H9 (cell line): ENCODE results near the gene CD79A. TPM values are rescaled to one million over a fixed set of nuclear protein-coding genes. Genes with fewer than 3 reads are reported as not detected.

Experiments
- DNase-seq: peaks from one replicate; pipeline ENCODE4 v3.0.0-alpha.2; 2017
- H2AFZ ChIP-seq: one replicate; pipeline ENCODE4 v1.6.1; 2013; ENCODE audit warnings: mild to moderate bottlenecking, low read length, control low read depth, moderate library complexity
- H2AK5ac ChIP-seq: 2 replicates; pipeline ENCODE4 v1.6.1; 2013; ENCODE audit warnings: low read length, control low read depth, mixed read lengths; ENCODE audit not compliant: insufficient read length
- H2BK120ac ChIP-seq: one replicate; pipeline ENCODE4 v1.6.1; 2013; ENCODE audit warnings: low read depth, mild to moderate bottlenecking, low read length, control low read depth, inconsistent platforms; ENCODE audit not compliant: poor library complexity, severe bottlenecking
- H2BK12ac ChIP-seq: 2 replicates; pipeline ENCODE4 v1.6.1; 2013; ENCODE audit warnings: low read length, control low read depth, mixed read lengths, low read depth; ENCODE audit not compliant: insufficient read length
- H2BK15ac ChIP-seq: 2 replicates; pipeline ENCODE4 v1.6.1; 2013; ENCODE audit warnings: low read depth, low read length, control low read depth
- H2BK20ac ChIP-seq: one replicate; pipeline ENCODE4 v1.6.1; 2013; ENCODE audit warnings: low read depth, mild to moderate bottlenecking, low read length, control low read depth, inconsistent platforms; ENCODE audit not compliant: poor library complexity, severe bottlenecking
- H2BK5ac ChIP-seq: 2 replicates; pipeline ENCODE4 v1.6.1; 2013; ENCODE audit warnings: low read length, control low read depth, mixed read lengths; ENCODE audit not compliant: insufficient read length
- H3K14ac ChIP-seq: 2 replicates; pipeline ENCODE4 v1.6.1; 2013; ENCODE audit warnings: low read length, control low read depth; ENCODE audit not compliant: insufficient read depth
- H3K18ac ChIP-seq: 2 replicates; pipeline ENCODE4 v1.6.1; 2013; ENCODE audit warnings: low read depth, mild to moderate bottlenecking, mixed read lengths, low read length, control low read depth; ENCODE audit not compliant: insufficient read length
- H3K23ac ChIP-seq: 2 replicates; pipeline ENCODE4 v1.6.1; 2013; ENCODE audit warnings: low read length, control low read depth, mixed read lengths, low read depth; ENCODE audit not compliant: insufficient read length
- H3K23me2 ChIP-seq: 2 replicates; pipeline ENCODE4 v1.6.1; 2013; ENCODE audit warnings: low read depth, mild to moderate bottlenecking, mixed read lengths, low read length, control low read depth; ENCODE audit not compliant: insufficient read length, poor library complexity, severe bottlenecking
- H3K27ac ChIP-seq: 2 replicates; pipeline ENCODE4 v1.5.1; 2013; ENCODE audit warnings: low read length, control low read depth, mixed read lengths, low read depth; ENCODE audit not compliant: insufficient read length
- H3K27me3 ChIP-seq: 2 replicates; pipeline ENCODE4 v1.6.1; 2013; ENCODE audit warnings: low read length, control low read depth, inconsistent platforms; ENCODE audit not compliant: insufficient read depth
- H3K4ac ChIP-seq: 2 replicates; pipeline ENCODE4 v1.6.1; 2013; ENCODE audit warnings: low read depth, mild to moderate bottlenecking, control low read depth, inconsistent platforms, low read length, moderate library complexity
- H3K4me1 ChIP-seq: 2 replicates; pipeline ENCODE4 v1.6.1; 2013; ENCODE audit warnings: low read length, control low read depth, inconsistent platforms; ENCODE audit not compliant: insufficient read depth
- H3K4me2 ChIP-seq: 2 replicates; pipeline ENCODE4 v1.6.1; 2013; ENCODE audit warnings: low read length, control low read depth, mixed read lengths; ENCODE audit not compliant: insufficient read length, insufficient read depth
- H3K56ac ChIP-seq: 2 replicates; pipeline ENCODE4 v1.6.1; 2013; ENCODE audit warnings: low read depth, mild to moderate bottlenecking, mixed read lengths, low read length, control low read depth; ENCODE audit not compliant: insufficient read length
- H3K79me1 ChIP-seq: 2 replicates; pipeline ENCODE4 v1.6.1; 2013; ENCODE audit warnings: low read depth, mild to moderate bottlenecking, moderate library complexity, low read length, control low read depth, inconsistent platforms; ENCODE audit not compliant: insufficient read depth, poor library complexity, severe bottlenecking
- H3K79me2 ChIP-seq: 2 replicates; pipeline ENCODE4 v1.6.1; 2013; ENCODE audit warnings: low read length, control low read depth, inconsistent platforms; ENCODE audit not compliant: insufficient read depth
- H3K9ac ChIP-seq: 2 replicates; pipeline ENCODE4 v1.6.1; 2013; ENCODE audit warnings: low read length, control low read depth, mixed read lengths; ENCODE audit not compliant: insufficient read length; ENCODE audit errors: extremely low read depth
- H3K9me3 ChIP-seq: one replicate; pipeline ENCODE4 v1.6.1; 2013; ENCODE audit warnings: low read depth, low read length, inconsistent platforms; ENCODE audit not compliant: control insufficient read depth
- H3T11ph ChIP-seq: one replicate; pipeline ENCODE4 v1.6.1; 2013; ENCODE audit warnings: mild to moderate bottlenecking, low read length, control low read depth, inconsistent platforms
- H4K20me1 ChIP-seq: one replicate; pipeline ENCODE4 v1.6.1; 2013; ENCODE audit not compliant: control insufficient read depth, insufficient read length, insufficient read depth
- H4K5ac ChIP-seq: 2 replicates; pipeline ENCODE4 v1.6.1; 2013; ENCODE audit warnings: low read depth, mild to moderate bottlenecking, mixed read lengths, low read length, control low read depth; ENCODE audit not compliant: insufficient read length
- H4K8ac ChIP-seq: replicated peaks from 2 replicates; pipeline ENCODE4 v1.6.1; 2013; ENCODE audit warnings: low read length, control low read depth, mixed read lengths, low read depth; ENCODE audit not compliant: insufficient read length
- H4K91ac ChIP-seq: 2 replicates; pipeline ENCODE4 v1.6.1; 2013; ENCODE audit warnings: low read depth, mild to moderate bottlenecking, moderate library complexity, mixed read lengths, low read length, control low read depth; ENCODE audit not compliant: insufficient read length
- H3K27ac Mint-ChIP-seq, 3 experiments: 2 replicates in 2 of 3; 3 replicates in 1 of 3; pipeline ENCODE4 v1.8.0; 2020 to 2021; ENCODE audit warnings: mixed read lengths in 3 of 3, mild to moderate bottlenecking in 1 of 3, moderate library complexity in 1 of 3
- H3K27me3 Mint-ChIP-seq: 2 replicates; pipeline ENCODE4 v1.8.0; 2021; ENCODE audit warnings: low read depth, mild to moderate bottlenecking, moderate library complexity, mixed read lengths
- H3K36me3 Mint-ChIP-seq, 3 experiments: 2 replicates in 2 of 3; 3 replicates in 1 of 3; pipeline ENCODE4 v1.8.0; 2020 to 2021; ENCODE audit warnings: low read depth in 3 of 3, mixed read lengths in 3 of 3; ENCODE audit not compliant: insufficient read depth in 1 of 3
- H3K4me1 Mint-ChIP-seq, 2 experiments: 2 replicates each; pipeline ENCODE4 v1.8.0; 2020; ENCODE audit warnings: mixed read lengths in 2 of 2
- H3K4me3 Mint-ChIP-seq, 2 experiments: 2 replicates in 1 of 2; 3 replicates in 1 of 2; pipeline ENCODE4 v1.8.0; 2020 to 2021; ENCODE audit warnings: mild to moderate bottlenecking in 2 of 2, mixed read lengths in 2 of 2, moderate library complexity in 1 of 2
- H3K9me3 Mint-ChIP-seq, 2 experiments: 2 replicates in 1 of 2; 3 replicates in 1 of 2; pipeline ENCODE4 v1.8.0; 2020; ENCODE audit warnings: mild to moderate bottlenecking in 2 of 2, mixed read lengths in 2 of 2, moderate library complexity in 1 of 2
- WGBS: extraction: QIAGEN DNeasy Blood & Tissue Kit; methylation state at CpG from one replicate; pipeline ENCODE4 v1.1.7; 2013; ENCODE audit warnings: missing lambda C conversion rate, low lambda C conversion rate, mixed read lengths; ENCODE audit not compliant: insufficient read length; ENCODE audit errors: extremely low coverage; 5-methylcytosine and 5-hydroxymethylcytosine counted together
- microRNA-seq: library from miRNA; unstranded; fragments of <30 nt; microRNA quantifications from one replicate; pipeline ENCODE4, GENCODE V29; 2020; ENCODE audit warnings: borderline microRNAs expressed
- total RNA-seq: library from RNA; stranded (reverse); gene quantifications from 2 replicates; pipeline ENCODE4 v1.2.1, GENCODE V29; 2021
- TF ChIP-seq, protein P1 (sequence below): fragments of 200-600 bp; sonication (generic); conservative IDR thresholded peaks from 3 replicates; pipeline ENCODE4 v1.8.0; 2021; ENCODE audit warnings: antibody characterized with exemption, mild to moderate bottlenecking

CD79A gene
- total RNA-seq, 1 experiment from 2014 or later = 0.22 TPM

DNA sequence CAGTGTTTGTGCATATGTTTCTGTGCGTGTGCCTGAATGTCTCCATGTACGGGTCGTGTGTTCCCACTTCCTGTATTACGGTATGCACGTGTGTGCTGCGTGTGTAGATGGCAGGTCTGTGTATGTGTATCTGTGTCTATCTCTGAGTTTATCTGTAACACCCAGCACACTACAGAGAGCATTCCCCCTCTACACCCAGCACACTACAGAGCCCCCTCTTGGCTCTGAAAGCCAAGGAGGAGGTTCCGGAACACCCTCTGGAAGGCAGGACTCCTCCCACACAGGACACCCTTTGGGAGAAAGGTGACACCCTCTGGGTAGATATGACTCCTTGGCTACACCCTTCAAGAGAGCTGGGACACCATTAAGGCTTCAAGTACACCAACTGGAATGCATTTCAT is 53.2 kb downstream of the CD79A start:
- Histone ChIP-seq H3K79me2 (no peaks in the 10 kb centered on the region), H3K79me1 (no peaks in the 10 kb centered on the region), H4K5ac (no peak overlapping the region), H3K23me2 (peaks cover 2% of the 10 kb centered on the region), H2BK12ac (no peak overlapping the region), H3K9me3 (no peaks in the 10 kb centered on the region), H3K23ac (no peak overlapping the region), H3T11ph (no peak overlapping the region), H3K14ac (no peak overlapping the region), H4K8ac (no peak overlapping the region), H2BK120ac (no peak overlapping the region), H2BK15ac (no peak overlapping the region), H3K27ac (no peak overlapping the region), H3K4ac (no peak overlapping the region), H2BK5ac (no peak overlapping the region), H3K4me2 (no peak overlapping the region), H3K18ac (no peak overlapping the region), H4K20me1 (no peaks in the 10 kb centered on the region), H2AFZ (no peak overlapping the region), H3K9ac (no peak overlapping the region), H3K27me3 (peaks cover 90% of the 10 kb centered on the region), H3K56ac (no peak overlapping the region), H2BK20ac (no peak overlapping the region), H4K91ac (no peak overlapping the region), H3K4me1 (peaks cover 5% of the 10 kb centered on the region; the same call in 1 of the 2 replicates), H2AK5ac (no peak overlapping the region)
- H3K27ac Mint-ChIP-seq = no peak overlapping the region
- H3K4me1 Mint-ChIP-seq = peaks cover 24 to 51% of the 10 kb centered on the region in 2 experiments
- H3K4me3 Mint-ChIP-seq = no peak overlapping the region
- peaks cover 0 to 3% of the 10 kb centered on the region in 2 experiments; a peak in 3 of 5 replicates for H3K9me3 Mint-ChIP-seq
- no peak for DNase-seq
- H3K27me3 Mint-ChIP-seq = no peaks in the 10 kb centered on the region; the same call in 1 of the 2 replicates
- no peaks in the 10 kb centered on the region for H3K36me3 Mint-ChIP-seq
- TF ChIP-seq, protein P1, sequence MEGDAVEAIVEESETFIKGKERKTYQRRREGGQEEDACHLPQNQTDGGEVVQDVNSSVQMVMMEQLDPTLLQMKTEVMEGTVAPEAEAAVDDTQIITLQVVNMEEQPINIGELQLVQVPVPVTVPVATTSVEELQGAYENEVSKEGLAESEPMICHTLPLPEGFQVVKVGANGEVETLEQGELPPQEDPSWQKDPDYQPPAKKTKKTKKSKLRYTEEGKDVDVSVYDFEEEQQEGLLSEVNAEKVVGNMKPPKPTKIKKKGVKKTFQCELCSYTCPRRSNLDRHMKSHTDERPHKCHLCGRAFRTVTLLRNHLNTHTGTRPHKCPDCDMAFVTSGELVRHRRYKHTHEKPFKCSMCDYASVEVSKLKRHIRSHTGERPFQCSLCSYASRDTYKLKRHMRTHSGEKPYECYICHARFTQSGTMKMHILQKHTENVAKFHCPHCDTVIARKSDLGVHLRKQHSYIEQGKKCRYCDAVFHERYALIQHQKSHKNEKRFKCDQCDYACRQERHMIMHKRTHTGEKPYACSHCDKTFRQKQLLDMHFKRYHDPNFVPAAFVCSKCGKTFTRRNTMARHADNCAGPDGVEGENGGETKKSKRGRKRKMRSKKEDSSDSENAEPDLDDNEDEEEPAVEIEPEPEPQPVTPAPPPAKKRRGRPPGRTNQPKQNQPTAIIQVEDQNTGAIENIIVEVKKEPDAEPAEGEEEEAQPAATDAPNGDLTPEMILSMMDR = no peak
- WGBS = no CpG with 5 or more reads among the region's 7 CpGs

Small RNA genes within 50 kb of the gene (microRNA-seq; reads per million reads assigned to microRNA genes)
- not detected for gene MIR6797

Other genes starting within 250 kb of the CD79A start
- gene CEACAM7, start 189.0 kb upstream of the CD79A start, total RNA-seq = not detected in 2 replicates
- not detected in 2 replicates for gene CEACAM5, start 168.7 kb upstream of the CD79A start, total RNA-seq
- gene CEACAM6, start 121.7 kb upstream of the CD79A start, total RNA-seq = not detected in 2 replicates
- not detected in 2 replicates for gene CEACAM3, start 80.7 kb upstream of the CD79A start, total RNA-seq
- gene LYPD4, start 32.6 kb upstream of the CD79A start, total RNA-seq = not detected in 2 replicates
- gene DMRTC2, start 32.2 kb upstream of the CD79A start, total RNA-seq = not detected in 2 replicates
- gene RPS19, start 17.0 kb upstream of the CD79A start, total RNA-seq = 3,024 and 3,117 TPM in 2 replicates
- 47.0 and 50.3 TPM in 2 replicates for gene ARHGEF1, start 5.9 kb downstream of the CD79A start, total RNA-seq
- 0.11 and 0.22 TPM in 2 replicates for gene ERFL, start 51.2 kb downstream of the CD79A start, total RNA-seq
- 94.0 and 105 TPM in 2 replicates for gene RABAC1, start 82.0 kb downstream of the CD79A start, total RNA-seq
- 11.6 and 12.0 TPM in 2 replicates for gene ATP1A3, start 117.0 kb downstream of the CD79A start, total RNA-seq
- gene GRIK5, start 192.9 kb downstream of the CD79A start, total RNA-seq = 43.1 and 45.0 TPM in 2 replicates
- 35.6 and 36.3 TPM in 2 replicates for gene ZNF574, start 198.9 kb downstream of the CD79A start, total RNA-seq